HG03103 (cell line): ENCODE results near the gene STON1.
"Not testable (repeated sequence)": the region's sequence is repeated elsewhere in the genome, so short reads cannot be mapped to it uniquely, and the experiment has no call there.

Experiments
- ATAC-seq: cut with Tn5 transposase; IDR thresholded peaks from one replicate; pipeline ENCODE4 v1.9.1; 2021; ENCODE audit warnings: low read depth; ENCODE audit not compliant: unreplicated experiment

STON1 gene

DNA sequence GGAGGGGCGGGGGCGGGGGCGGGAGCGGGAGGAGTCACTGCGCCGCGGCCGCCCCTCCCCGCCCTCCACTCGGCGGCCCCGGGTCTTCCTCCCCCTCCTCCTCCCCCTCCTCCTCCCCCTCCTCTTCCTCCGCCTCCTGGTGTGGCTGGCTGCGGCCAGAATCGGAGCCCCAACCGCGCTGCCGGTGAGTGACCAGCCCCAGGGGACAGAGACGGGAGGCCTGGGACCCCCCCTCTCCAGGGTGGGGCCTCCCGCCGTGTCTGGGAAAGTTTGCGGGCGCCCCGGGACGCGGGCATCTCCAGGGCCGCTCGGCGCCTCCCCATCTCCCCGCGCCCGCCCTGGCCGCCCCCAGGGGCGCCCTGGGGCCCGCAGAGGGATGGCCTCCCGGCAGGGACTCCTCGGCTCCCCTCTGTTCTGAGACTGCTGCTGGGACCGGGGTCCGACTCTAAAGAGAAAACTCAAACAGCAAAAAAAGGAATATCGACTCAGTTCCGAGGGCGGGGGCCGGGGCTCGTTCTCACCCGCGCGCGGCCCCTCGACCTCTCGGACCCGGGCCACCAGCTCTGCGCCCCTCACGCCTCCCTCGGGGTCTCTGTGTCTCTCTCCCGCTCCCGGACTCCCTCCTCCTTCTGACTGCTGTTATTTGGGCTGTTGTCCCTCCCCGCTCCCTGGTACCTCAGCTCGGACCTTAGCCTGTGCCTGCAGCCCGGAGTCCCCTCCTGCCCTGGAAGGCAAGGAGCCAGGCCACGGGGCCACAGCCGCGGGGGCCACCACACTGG is at the start of gene STON1:
Gene STON1 (plus strand): TSS at position 122 of the 779 bp plus-strand sequence. CDS start 50,480 bp downstream, outside the sequence.
- no peak for ATAC-seq

DNA sequence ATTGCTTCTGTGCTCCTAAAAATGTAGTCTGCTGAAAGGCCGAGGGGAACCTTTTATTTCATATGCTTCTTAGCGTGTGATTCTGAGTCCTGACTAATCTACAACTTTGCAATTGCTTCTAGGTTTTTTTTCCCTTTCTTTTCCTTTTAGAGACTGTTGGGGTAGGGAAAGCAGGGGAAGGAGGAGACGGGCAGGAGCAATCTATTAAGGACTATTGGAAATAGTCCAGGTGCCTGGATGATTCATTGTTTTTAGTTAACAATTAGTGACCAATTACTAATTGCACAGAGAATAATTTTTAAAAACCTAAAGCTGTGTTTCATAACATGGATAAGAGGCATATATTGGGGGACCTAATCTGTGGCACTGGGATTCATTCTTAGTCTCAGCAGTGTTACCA is 49.4 kb upstream of the STON1 start:
- no peak for ATAC-seq

DNA sequence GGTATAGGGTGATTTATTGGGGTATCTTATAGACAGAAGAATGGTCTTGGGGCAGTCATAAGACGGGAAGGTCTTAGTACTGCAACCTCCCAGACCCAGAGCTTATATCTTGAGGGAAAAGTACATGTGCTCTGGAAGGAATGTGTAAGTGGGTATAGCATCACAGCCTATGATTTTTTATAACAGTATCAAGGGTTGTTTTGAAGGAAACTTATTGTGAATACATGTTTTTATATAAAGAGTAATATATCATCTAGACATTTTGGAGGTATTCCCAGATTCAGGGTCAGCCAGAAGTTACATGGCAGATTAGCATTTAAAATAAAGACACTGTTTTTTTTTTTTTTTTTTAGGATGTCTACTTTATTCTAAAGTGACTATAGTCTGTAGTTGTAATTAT is 47.6 kb upstream of the STON1 start:
- ATAC-seq = no peak

GRCh38 chr2:48482769-48483168 is 47.2 kb upstream of the STON1 start:
- ATAC-seq = no peak

GRCh38 chr2:48483506-48483905 is 46.4 kb upstream of the STON1 start:
- ATAC-seq = no peak

DNA sequence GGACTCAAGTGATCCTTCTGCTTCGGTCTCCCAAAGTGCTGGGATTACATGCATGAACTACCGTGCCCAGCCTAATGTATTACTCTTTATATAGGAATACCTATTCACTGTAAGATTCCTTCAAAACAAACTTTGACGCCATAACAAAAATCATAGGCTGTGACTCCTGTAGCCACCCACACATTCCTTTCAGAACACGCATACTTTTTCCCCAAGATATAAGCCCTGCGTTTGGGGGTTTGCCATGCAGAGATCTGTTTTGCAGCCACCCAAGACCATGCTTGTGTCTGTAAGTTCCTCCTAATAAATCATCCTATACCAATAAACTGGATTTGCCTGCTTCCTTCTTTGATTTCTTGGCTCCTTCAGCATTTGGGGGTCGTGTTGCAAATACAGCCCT is 46.0 kb upstream of the STON1 start:
- ATAC-seq = no peak

- no peak for ATAC-seq
Measured at GRCh38 chr2:48488545-48488944, 41.4 kb upstream of the STON1 start.

GRCh38 chr2:48496849-48497248 is 33.1 kb upstream of the STON1 start:
- ATAC-seq = no peak

DNA sequence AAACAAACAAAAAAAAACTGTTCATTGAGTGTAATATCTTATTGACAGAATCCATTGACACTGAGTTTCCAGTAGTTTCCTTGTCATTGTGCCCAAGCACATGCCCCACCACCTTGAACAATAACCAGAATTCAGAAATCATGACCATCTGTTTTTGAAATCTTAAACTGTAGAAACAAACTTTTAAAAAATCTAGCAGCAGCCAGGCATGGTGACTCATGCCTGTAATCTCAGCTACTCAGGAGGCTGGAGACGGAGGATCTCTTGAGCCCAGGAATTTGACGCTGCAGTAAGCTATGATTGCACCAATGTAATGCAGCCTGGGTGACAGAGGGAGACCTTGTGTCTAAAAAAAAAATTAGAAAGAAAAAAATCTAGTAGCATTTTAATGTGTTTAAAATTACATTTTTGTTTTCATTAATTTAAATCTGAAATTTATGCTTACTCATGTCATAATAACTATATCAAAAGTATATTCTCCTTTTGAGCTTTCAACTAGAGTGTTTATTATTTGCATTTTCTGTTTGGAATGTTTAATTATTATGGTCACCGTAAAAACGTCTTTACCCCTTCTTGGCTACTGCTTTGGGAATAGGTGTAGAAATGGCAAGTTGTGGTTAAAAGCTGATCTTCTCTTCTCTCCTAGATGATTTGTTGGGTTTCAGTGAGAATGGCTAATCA is 25.2 kb upstream of the STON1 start:
- ATAC-seq = no peak

GRCh38 chr2:48507111-48507510 is 22.8 kb upstream of the STON1 start:
- no peak for ATAC-seq

DNA sequence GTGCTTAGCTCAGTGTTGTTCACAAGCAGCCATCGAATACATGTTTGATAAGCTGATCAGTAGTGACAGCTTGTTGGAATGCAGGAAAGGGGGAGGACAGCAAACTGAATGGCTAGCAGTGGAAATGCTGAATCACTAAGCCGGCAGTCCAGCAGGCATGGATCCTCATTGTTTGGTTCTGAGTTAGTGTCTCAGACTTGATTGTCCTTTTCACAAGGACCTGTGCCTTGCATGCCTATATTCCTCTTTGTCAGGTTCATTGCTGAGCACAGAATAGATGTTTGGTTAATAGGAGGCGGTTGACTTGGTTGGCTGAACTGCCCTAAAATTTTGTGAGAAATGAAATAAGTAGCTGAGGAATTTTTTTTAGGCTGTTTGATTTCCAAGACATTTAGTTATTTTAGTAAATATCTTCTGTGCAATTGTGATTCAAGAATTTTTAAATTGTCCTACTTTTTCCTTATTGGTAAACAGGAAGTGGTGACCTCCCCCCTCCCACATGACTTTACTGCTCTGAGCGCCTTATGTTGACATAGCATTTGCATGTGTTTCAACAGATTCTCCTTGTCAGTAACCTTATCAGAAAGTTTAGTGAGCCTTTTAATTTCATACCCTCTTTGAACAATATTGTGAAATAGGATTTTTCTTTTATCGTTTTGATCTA is 21.4 kb upstream of the STON1 start:
- ATAC-seq = no peak

DNA sequence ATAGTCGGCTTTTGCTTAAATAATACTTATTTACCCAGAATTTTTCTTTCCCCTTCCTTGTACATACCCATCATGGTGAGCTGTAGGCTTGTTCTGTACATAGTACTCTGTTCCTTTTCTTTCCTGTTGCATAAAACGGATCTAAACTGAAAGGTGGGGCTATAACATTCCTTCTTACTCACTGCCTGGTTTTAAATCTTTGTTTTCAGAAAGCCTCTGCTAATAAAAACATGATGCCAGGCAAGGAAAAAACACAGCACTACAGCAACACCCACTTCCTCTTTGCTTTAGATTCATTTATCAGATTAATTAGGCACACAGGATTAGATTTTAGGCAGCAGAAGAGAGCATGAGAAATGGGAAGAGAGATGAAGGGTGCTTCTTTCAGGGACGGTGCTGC is 19.6 kb upstream of the STON1 start:
- ATAC-seq = no peak

DNA sequence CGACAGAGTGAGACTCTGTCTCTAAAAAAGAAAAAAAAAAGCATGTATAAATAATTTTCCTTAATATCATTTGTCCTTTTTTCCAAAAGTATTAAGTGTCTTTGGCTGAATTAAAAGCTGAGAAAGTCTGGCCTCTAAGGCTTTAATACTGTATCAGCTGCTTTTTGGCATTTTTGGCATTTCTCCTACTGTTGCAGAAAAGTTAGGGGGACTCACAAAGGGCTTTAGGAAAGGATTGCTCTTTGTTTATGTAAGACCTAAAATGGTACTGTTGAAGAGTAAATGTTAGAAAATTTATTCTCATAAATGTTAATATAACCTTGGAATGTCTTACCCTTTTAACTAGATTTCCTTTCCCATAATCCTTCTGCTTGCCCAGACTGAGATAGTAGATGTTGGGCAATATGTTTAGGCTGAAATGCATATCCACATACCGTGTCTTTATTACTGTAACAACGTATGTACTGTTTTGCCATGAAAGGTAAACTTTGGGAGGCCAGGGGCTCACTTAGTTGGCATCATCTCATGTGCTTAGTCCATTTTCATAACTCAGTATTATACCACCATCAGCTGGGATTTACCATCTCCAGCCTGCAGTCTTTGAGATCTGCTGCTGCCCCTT is 18.0 kb upstream of the STON1 start:
- ATAC-seq = no peak

- no peak for ATAC-seq
Measured at GRCh38 chr2:48512571-48512970, 17.4 kb upstream of the STON1 start.

DNA sequence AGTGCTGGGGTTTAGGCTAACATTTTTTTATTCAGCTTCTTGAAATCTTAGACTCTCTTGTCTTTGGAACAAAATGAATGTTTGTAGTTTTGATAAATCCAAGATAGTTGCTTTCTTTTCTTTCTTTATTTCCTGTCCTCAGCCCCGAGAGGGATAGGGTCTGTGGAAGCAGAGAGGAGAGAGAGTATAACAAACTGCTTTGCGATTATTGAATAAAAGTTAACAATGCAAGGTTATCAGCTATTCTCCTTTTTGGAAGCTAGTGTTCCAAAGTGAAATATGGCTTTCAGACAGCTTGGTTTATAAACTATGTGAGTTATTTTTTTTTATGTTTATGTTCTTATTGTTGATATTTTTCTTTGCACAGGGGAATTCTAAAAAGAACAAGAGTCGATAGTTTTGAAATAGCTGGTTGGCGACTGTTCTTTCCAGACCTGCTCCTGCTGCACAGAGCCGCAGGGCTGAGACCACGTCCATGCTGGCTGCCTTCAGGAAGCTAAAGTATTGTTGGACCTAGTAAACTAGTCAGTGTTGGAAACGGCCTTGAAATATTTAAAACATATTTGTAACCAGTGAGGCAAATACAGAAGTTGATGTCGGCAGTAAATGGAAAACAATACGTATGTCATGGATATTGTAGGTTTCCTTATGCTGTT is 15.5 kb upstream of the STON1 start:
- no peak for ATAC-seq

- no peak for ATAC-seq
Measured at GRCh38 chr2:48515513-48515985, 14.4 kb upstream of the STON1 start.

- no peak for ATAC-seq
Measured at GRCh38 chr2:48519593-48519992, 10.4 kb upstream of the STON1 start.

DNA sequence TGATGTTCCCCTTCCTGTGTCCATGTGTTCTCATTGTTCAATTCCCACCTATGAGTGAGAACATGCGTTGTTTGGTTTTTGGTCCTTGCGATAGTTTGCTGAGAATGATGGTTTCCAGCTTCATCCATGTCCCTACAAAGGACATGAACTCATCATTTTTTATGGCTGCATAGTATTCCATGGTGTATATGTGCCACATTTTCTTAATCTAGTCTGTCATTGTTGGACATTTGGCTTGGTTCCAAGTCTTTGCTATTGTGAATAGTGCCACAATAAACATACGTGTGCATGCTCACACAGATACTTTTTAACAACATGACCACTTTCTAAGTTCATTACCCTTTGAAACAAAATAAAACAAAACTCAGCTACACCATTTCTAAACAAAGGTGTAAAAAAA is 5.2 kb upstream of the STON1 start:
- ATAC-seq = not testable (repeated sequence)

GRCh38 chr2:48525269-48525943 is 4.5 kb upstream of the STON1 start:
- ATAC-seq = no peak
